ENCODE data around the gene IRAG1. TPM values are rescaled to one million over a fixed set of nuclear protein-coding genes. Genes with fewer than 3 reads are reported as not detected.
A peak's percentile ranks its signal among the peaks of the same experiment; 100 is the strongest.

IRAG1 gene
- total and polyA plus RNA-seq, 2 donors (not counting 1 experiment from before 2014, with no cell fraction given), result 0.27 to 0.32 TPM

GRCh38 chr11:10731064-10731680, 37.6 kb upstream of the IRAG1 start:
- Histone ChIP-seq H4K20me1 (ENCODE audit: control insufficient read depth, insufficient read depth, low read length, poor library complexity, severe bottlenecking) (no peaks in the 10 kb centered on the region), H3K27ac (ENCODE audit: low read length in 2 of 2) (no peak overlapping the region), H3K27me3 (replicated peaks in 1 of 4; ENCODE audit: control extremely low read depth in 1 of 4, control insufficient read depth in 3 of 4, insufficient read depth in 4 of 4, low read length in 3 of 4) (no peaks in the 10 kb centered on the region), H3K4me2 (replicated peaks; ENCODE audit: low read depth, low read length, poor library complexity, severe bottlenecking) (no peak overlapping the region), H3K4me3 (ENCODE audit: control extremely low read depth in 1 of 5, extremely low read depth in 1 of 5, insufficient read depth in 1 of 5, low read depth in 2 of 5, low read length in 4 of 5) (no peak overlapping the region), H3K4me1 (ENCODE audit: control insufficient read depth in 2 of 2, insufficient read depth in 2 of 2, low read length in 2 of 2) (peaks cover 10 to 15% of the 10 kb centered on the region in 2 donors), H3K9ac (ENCODE audit: low read length) (no peak overlapping the region), H2AFZ (ENCODE audit: insufficient read depth, low read depth, low read length, poor library complexity, severe bottlenecking) (no peak overlapping the region), H3K36me3 (replicated peaks in 1 of 2; ENCODE audit: control extremely low read depth in 1 of 2, control insufficient read depth in 1 of 2, extremely low read depth in 1 of 2, insufficient read depth in 2 of 2, low read length in 1 of 2) (no peaks in the 10 kb centered on the region), H3K9me3 (ENCODE audit: control extremely low read depth in 1 of 3, control insufficient read depth in 2 of 3, insufficient read depth in 1 of 3, low read length in 2 of 3) (peaks cover 0 to 9% (median 0%) of the 10 kb centered on the region in 3 donors), H3K79me2 (ENCODE audit: control insufficient read depth, insufficient read depth, low read length) (no peaks in the 10 kb centered on the region)
- Mint-ChIP-seq H3K27ac (peak overlapping the region; percentile 7), H3K27me3 (no peaks in the 10 kb centered on the region), H3K4me3 (no peak overlapping the region), H3K4me1 (peaks cover 30% of the 10 kb centered on the region), H3K9me3 (ENCODE audit: insufficient read depth) (no peaks in the 10 kb centered on the region)
- no peak for TF ChIP-seq EZH2 (IDR thresholded peaks at IDR 0.05; ENCODE audit: borderline replicate concordance, insufficient read depth, low read depth, low read length, poor library complexity, severe bottlenecking)
- no CpG with 5 or more reads among the region's 3 CpGs for WGBS (ENCODE audit: insufficient coverage)
- no peak for ATAC-seq (ENCODE audit: low read depth)
- DNase-seq, result no peak
- intact Hi-C loops (cut with micrococcal nuclease), result loop anchor here (10.0 kb wide), 1 partner anchor 76 kb away; no protein-coding TSS in a partner anchor
- CTCF ChIA-PET, result interaction anchor here (1.1 to 9.4 kb wide), 5 partner anchors 75 to 327 kb away, joined by 3 to 171 read pairs (median 5); no protein-coding TSS in a partner anchor
- POLR2A ChIA-PET, result interaction anchor here (0.6 kb wide), 1 partner anchor 48 kb away, joined by 4 read pairs; no protein-coding TSS in a partner anchor

GRCh38 chr11:10730151-10730550, 36.6 kb upstream of the IRAG1 start:
- no peak for DNase-seq
- H3K27ac Mint-ChIP-seq, result no peak overlapping the region
- POLR2A ChIA-PET, result no interaction called here

More at GRCh38 chr11:10730151-10730550, 36.6 kb upstream of the IRAG1 start:
- Histone ChIP-seq H3K4me1 (ENCODE audit: control insufficient read depth in 2 of 2, insufficient read depth in 2 of 2, low read length in 2 of 2) (peaks cover 10 to 15% of the 10 kb centered on the region in 2 donors), H3K9me3 (ENCODE audit: control extremely low read depth in 1 of 3, control insufficient read depth in 2 of 3, insufficient read depth in 1 of 3, low read length in 2 of 3) (peaks cover 0 to 14% (median 2%) of the 10 kb centered on the region in 3 donors), H3K79me2 (ENCODE audit: control insufficient read depth, insufficient read depth, low read length) (no peaks in the 10 kb centered on the region), H3K36me3 (replicated peaks in 1 of 2; ENCODE audit: control extremely low read depth in 1 of 2, control insufficient read depth in 1 of 2, extremely low read depth in 1 of 2, insufficient read depth in 2 of 2, low read length in 1 of 2) (no peaks in the 10 kb centered on the region), H4K20me1 (ENCODE audit: control insufficient read depth, insufficient read depth, low read length, poor library complexity, severe bottlenecking) (no peaks in the 10 kb centered on the region), H3K9ac (ENCODE audit: low read length) (no peak overlapping the region), H3K4me3 (ENCODE audit: control extremely low read depth in 1 of 5, extremely low read depth in 1 of 5, insufficient read depth in 1 of 5, low read depth in 2 of 5, low read length in 4 of 5) (no peak overlapping the region), H2AFZ (ENCODE audit: insufficient read depth, low read depth, low read length, poor library complexity, severe bottlenecking) (no peak overlapping the region), H3K4me2 (replicated peaks; ENCODE audit: low read depth, low read length, poor library complexity, severe bottlenecking) (no peak overlapping the region), H3K27ac (ENCODE audit: low read length in 2 of 2) (no peak overlapping the region), H3K27me3 (replicated peaks in 1 of 4; ENCODE audit: control extremely low read depth in 1 of 4, control insufficient read depth in 3 of 4, insufficient read depth in 4 of 4, low read length in 3 of 4) (no peaks in the 10 kb centered on the region)
- CTCF ChIA-PET, result interaction anchor here (1.4 to 9.4 kb wide), 3 partner anchors 216 to 326 kb away, joined by 4 to 171 read pairs (median 58); no protein-coding TSS in a partner anchor
- Mint-ChIP-seq H3K4me1 (peaks cover 32% of the 10 kb centered on the region), H3K27me3 (no peaks in the 10 kb centered on the region), H3K4me3 (no peak overlapping the region), H3K9me3 (ENCODE audit: insufficient read depth) (peaks cover 2% of the 10 kb centered on the region)
- intact Hi-C loops (cut with micrococcal nuclease), result loop anchor here (10.0 kb wide), 1 partner anchor 75 kb away; no protein-coding TSS in a partner anchor
- 100% methylated on average over 2 of the region's 3 CpGs for WGBS (ENCODE audit: insufficient coverage)
- TF ChIP-seq, protein P1, sequence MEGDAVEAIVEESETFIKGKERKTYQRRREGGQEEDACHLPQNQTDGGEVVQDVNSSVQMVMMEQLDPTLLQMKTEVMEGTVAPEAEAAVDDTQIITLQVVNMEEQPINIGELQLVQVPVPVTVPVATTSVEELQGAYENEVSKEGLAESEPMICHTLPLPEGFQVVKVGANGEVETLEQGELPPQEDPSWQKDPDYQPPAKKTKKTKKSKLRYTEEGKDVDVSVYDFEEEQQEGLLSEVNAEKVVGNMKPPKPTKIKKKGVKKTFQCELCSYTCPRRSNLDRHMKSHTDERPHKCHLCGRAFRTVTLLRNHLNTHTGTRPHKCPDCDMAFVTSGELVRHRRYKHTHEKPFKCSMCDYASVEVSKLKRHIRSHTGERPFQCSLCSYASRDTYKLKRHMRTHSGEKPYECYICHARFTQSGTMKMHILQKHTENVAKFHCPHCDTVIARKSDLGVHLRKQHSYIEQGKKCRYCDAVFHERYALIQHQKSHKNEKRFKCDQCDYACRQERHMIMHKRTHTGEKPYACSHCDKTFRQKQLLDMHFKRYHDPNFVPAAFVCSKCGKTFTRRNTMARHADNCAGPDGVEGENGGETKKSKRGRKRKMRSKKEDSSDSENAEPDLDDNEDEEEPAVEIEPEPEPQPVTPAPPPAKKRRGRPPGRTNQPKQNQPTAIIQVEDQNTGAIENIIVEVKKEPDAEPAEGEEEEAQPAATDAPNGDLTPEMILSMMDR (IDR thresholded peaks at IDR 0.05), result no peak
- TF ChIP-seq EZH2 (IDR thresholded peaks at IDR 0.05; ENCODE audit: borderline replicate concordance, insufficient read depth, low read depth, low read length, poor library complexity, severe bottlenecking), result no peak
- no peak for ATAC-seq (ENCODE audit: low read depth)

All from B cell (primary cell).